NB4 (cell line): Measurements from ENCODE around the gene TRAPPC3.

Experiments used
- POLR2A ChIP-seq: IDR thresholded peaks from 2 replicates; pipeline ENCODE4 v1.6.1; 2011; ENCODE audit warnings: mild to moderate bottlenecking; ENCODE audit not compliant: insufficient read length; ENCODE audit errors: extremely low read depth
- TF ChIP-seq, protein P1 (sequence below): IDR thresholded peaks from one replicate; pipeline ENCODE4 v1.5.1; 2012; ENCODE audit warnings: low read depth, low read length

DNA sequence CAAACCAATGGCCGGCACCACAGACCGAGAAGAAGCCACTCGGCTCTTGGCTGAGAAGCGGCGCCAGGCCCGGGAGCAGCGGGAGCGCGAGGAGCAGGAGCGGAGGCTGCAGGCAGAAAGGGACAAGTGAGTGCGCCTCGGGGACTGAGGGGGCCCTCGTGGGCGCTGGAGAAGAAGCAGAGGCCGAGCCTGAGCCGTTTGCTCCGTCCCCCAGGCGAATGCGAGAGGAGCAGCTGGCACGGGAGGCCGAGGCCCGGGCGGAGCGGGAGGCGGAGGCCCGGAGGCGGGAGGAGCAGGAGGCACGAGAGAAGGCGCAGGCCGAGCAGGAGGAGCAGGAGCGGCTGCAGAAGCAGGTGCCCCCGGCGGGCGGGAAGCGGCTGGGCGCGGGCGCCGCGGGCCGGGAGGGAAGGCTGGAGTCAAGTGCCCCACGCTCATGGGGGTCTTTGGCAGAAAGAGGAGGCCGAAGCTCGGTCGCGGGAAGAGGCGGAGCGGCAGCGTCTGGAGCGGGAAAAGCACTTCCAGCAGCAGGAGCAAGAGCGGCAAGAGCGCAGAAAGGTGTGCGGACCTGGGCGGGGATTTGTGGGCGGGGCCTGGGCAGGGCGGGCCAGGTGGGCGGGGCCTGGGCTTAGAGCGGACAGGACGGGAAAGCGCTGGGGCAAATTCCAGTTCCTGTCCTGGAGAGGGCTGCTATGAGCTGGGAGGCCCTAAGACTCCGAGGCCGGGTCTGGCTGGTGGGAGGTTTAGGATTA, 29.4 kb upstream of the TRAPPC3 start:
- TF ChIP-seq, protein P1, sequence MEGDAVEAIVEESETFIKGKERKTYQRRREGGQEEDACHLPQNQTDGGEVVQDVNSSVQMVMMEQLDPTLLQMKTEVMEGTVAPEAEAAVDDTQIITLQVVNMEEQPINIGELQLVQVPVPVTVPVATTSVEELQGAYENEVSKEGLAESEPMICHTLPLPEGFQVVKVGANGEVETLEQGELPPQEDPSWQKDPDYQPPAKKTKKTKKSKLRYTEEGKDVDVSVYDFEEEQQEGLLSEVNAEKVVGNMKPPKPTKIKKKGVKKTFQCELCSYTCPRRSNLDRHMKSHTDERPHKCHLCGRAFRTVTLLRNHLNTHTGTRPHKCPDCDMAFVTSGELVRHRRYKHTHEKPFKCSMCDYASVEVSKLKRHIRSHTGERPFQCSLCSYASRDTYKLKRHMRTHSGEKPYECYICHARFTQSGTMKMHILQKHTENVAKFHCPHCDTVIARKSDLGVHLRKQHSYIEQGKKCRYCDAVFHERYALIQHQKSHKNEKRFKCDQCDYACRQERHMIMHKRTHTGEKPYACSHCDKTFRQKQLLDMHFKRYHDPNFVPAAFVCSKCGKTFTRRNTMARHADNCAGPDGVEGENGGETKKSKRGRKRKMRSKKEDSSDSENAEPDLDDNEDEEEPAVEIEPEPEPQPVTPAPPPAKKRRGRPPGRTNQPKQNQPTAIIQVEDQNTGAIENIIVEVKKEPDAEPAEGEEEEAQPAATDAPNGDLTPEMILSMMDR = no peak
- TF ChIP-seq POLR2A = no peak
